IPS DF 4.7 (cell line): ENCODE results near the gene LASP1.

Experiments used
- DNase-seq: peaks from one replicate; pipeline ENCODE4 v3.0.0-alpha.2; 2013; ENCODE audit warnings: low spot score; ENCODE audit errors: extremely low read depth

The LASP1 gene

GRCh38 chr17:38885728-38886642, 16.1 kb downstream of the LASP1 start:
- DNase-seq: no peak

- no peak for DNase-seq
Observed at GRCh38 chr17:38886643-38887010, 16.8 kb downstream of the LASP1 start.

GRCh38 chr17:38888842-38889241, 19.0 kb downstream of the LASP1 start:
- DNase-seq: no peak

- DNase-seq: no peak
Observed at GRCh38 chr17:38889745-38890409, 20.0 kb downstream of the LASP1 start.

- DNase-seq: no peak
Observed at GRCh38 chr17:38890410-38890746, 20.5 kb downstream of the LASP1 start.

GRCh38 chr17:38891441-38891840, 21.6 kb downstream of the LASP1 start:
- DNase-seq: no peak

- no peak for DNase-seq
Observed at GRCh38 chr17:38892083-38892482, 22.2 kb downstream of the LASP1 start.

GRCh38 chr17:38892620-38893019, 22.8 kb downstream of the LASP1 start:
- DNase-seq: no peak

- no peak for DNase-seq
Observed at GRCh38 chr17:38893113-38893512, 23.3 kb downstream of the LASP1 start.

GRCh38 chr17:38893607-38894006, 23.7 kb downstream of the LASP1 start:
- no peak for DNase-seq

- DNase-seq: no peak
Observed at GRCh38 chr17:38894276-38894675, 24.4 kb downstream of the LASP1 start.

GRCh38 chr17:38896346-38896954, 26.6 kb downstream of the LASP1 start:
- no peak for DNase-seq

GRCh38 chr17:38897176-38897575, 27.3 kb downstream of the LASP1 start:
- no peak for DNase-seq

GRCh38 chr17:38897671-38898290, 27.9 kb downstream of the LASP1 start:
- DNase-seq: no peak

- no peak for DNase-seq
Observed at GRCh38 chr17:38898291-38898679, 28.4 kb downstream of the LASP1 start.

- no peak for DNase-seq
Observed at GRCh38 chr17:38898812-38899348, 29.0 kb downstream of the LASP1 start.

GRCh38 chr17:38899421-38899820, 29.6 kb downstream of the LASP1 start:
- DNase-seq: no peak

GRCh38 chr17:38900978-38901656, 31.3 kb downstream of the LASP1 start:
- no peak for DNase-seq

GRCh38 chr17:38903404-38903803, 33.5 kb downstream of the LASP1 start:
- DNase-seq: no peak

- DNase-seq: no peak
Observed at GRCh38 chr17:38904892-38905291, 35.0 kb downstream of the LASP1 start.

- DNase-seq: no peak
Observed at GRCh38 chr17:38905375-38905774, 35.5 kb downstream of the LASP1 start.
